Stromal cell of bone marrow (primary cell): ENCODE measurements around the gene HEPH.
"Not testable (repeated sequence)": the region's sequence is repeated elsewhere in the genome, so short reads cannot be mapped to it uniquely, and the experiment has no call there.

Experiments
- DNase-seq: peaks from one replicate; pipeline ENCODE4 v3.0.0-alpha.2; 2012; ENCODE audit warnings: low read depth

Gene HEPH

DNA sequence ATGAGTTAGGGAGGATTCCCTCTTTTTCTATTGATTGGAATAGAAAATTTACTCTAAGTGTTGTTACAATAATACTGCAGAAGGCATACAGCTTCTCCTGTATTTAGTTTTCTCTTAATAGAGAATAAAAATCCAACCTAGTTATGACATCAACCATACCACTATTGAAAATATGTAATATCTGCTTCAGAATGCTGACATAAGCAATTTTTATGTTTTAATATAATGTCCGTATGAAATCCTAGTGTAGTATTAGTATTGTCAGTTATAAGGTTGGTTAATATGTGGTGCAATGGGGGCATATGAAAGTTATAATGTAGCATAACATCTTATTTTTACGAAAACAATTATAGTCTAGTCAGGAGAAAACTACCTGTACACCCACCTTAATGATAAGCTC is 68.2 kb downstream of the HEPH start:
- DNase-seq = no peak

DNA sequence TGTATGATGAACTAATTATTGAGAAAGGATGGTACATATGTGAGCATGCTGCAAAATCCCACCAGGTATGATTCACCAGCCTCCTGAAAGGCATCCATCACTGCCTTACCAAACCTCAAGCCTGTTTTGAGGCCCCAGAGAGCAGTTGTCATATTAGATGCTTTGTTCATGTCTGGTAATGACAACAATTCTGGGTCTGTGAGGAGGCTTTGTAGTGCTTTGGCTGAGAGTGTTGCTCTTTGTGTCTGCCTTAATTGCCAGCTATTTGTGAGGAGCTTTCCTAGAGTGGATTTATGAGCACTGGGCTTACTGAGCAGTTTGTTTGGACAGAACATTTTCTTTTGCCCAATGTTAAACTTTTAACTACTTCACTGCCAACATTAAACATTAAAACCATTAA is 69.2 kb downstream of the HEPH start:
- no peak for DNase-seq

- not testable (repeated sequence) for DNase-seq
These were observed 69.9 kb downstream of the HEPH start for GRCh38 chrX:66233904-66234303.

- DNase-seq = no peak
These were observed 91.4 kb downstream of the HEPH start for GRCh38 chrX:66255359-66255967.

DNA sequence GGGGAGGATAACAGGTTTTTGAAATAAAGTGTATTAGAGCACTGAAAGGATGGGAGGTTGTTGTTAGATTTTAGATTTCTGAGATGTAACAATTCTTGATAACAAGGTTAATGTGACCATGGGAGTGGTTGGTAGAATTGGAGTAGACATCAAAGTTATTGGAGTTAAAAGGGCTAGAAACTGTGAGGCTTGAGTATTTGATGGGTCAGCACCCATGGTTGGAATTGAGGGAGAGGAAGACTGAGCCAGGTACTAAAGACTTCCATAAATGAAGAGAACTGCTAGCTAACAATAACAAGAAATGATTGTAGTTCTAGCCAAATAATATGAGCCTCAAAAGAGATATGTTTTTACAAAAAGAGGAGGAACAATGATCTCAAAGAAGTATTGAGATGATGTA is 98.8 kb downstream of the HEPH start:
- no peak for DNase-seq
